Endometrium (tissue), 2 donors: ENCODE measurements around the gene GAPVD1.
"Not testable (repeated sequence)": the region's sequence is repeated elsewhere in the genome, so short reads cannot be mapped to it uniquely, and the experiment has no call there.

ENCODE experiments used
- FAIRE-seq: peaks from 2 replicates; lab custom pipeline; 2012; peaks lifted over from hg19 to GRCh38; lab: Jason Lieb, UNC
- donor health status: control.
- donor health status: control.

The GAPVD1 gene

GRCh38 chr9:125255781-125256391, 5.7 kb upstream of the GAPVD1 start:
- FAIRE-seq: no peak

GRCh38 chr9:125258160-125258785, 3.4 kb upstream of the GAPVD1 start:
- no peak for FAIRE-seq

GRCh38 chr9:125258832-125259534, 2.6 kb upstream of the GAPVD1 start:
- FAIRE-seq: no peak

- FAIRE-seq: no peak
Measured at GRCh38 chr9:125260561-125260960, 1.1 kb upstream of the GAPVD1 start.

- FAIRE-seq: no peak
Measured at GRCh38 chr9:125262294-125262991, 817 bp downstream of the GAPVD1 start.

- FAIRE-seq: not testable (repeated sequence)
Measured at GRCh38 chr9:125264068-125264467, 2.4 kb downstream of the GAPVD1 start.

GRCh38 chr9:125268394-125269013, 6.9 kb downstream of the GAPVD1 start:
- FAIRE-seq: no peak

GRCh38 chr9:125269014-125269397, 7.4 kb downstream of the GAPVD1 start:
- FAIRE-seq: no peak

DNA sequence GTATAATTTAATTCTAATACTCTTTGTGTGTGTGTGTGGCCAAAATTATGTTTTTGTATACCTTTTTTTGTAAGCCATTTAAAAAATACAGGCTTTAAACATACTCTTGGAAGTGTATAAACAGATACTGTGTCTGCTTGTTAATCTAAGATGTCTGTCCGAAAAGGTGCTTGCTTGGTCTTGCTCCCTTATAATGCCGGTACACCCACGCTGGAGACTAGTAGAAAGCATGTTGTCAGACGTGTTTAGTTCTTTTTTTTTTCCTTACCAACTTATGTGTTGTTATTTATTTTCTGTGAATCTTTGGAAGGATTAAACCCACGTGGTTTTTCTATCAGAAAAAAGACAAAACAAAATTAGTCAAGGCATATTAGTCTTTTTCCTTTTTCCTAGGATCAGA, 9.5 kb downstream of the GAPVD1 start:
- no peak for FAIRE-seq

DNA sequence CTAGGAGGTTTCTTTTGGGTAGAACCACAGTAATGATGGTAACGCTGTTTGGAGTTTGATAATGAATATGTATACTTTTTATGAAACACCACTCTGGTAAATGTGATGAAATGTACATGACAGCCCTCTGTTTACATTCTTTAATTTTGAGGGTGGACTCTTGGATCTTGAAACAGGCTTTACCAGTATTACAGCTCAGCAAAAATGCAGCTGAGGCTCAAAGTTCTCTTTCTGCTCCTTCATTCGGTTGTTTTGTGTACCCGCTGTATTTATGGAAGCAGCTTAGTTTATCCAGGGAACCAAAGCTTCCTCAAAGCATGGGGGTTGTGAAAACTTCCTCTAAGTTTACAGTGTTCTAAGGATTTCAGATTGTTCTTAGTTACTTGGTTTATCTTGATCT, 11.1 kb downstream of the GAPVD1 start:
- FAIRE-seq: no peak

DNA sequence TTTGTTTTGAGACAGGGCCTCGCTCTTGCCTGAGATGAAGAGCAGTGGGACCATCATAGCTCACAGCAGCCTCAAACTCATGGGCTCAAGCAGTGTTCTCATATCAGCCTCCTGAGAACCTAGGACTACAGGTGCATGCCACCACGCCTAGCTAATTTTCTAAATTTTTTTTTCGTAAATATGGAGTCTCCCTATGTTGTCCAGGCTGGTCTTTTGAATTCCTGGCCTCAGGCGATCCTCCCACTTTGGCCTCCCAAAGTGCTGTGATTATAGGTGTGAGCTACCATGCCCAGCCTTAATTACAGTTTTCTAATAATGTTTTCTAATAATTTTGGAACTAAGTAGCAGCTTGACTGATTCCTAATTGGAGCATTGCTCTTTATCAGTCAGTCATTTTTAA, 15.1 kb downstream of the GAPVD1 start:
- no peak for FAIRE-seq

DNA sequence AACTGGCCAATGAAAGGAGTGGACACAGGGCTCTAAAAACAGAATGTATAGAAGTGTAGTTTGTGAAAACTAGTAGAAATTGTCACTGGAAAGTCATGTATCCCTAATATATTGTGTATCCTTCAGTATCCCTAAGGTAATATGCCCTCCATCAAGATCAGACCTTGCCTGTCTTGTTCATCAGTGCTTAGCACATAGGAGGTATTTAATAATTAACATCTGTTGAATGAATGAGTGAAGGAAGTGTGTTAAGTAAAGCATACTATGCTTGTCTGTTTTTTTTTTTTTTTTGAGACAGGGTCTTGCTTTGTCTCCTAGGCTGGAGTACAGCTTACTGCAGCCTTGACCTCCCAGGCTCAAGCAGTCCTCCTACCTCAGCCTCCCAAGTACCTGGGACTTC, 15.8 kb downstream of the GAPVD1 start:
- FAIRE-seq: no peak

GRCh38 chr9:125280945-125281344, 19.3 kb downstream of the GAPVD1 start:
- FAIRE-seq: no peak

- no peak for FAIRE-seq
Measured at GRCh38 chr9:125284855-125285254, 23.2 kb downstream of the GAPVD1 start.

DNA sequence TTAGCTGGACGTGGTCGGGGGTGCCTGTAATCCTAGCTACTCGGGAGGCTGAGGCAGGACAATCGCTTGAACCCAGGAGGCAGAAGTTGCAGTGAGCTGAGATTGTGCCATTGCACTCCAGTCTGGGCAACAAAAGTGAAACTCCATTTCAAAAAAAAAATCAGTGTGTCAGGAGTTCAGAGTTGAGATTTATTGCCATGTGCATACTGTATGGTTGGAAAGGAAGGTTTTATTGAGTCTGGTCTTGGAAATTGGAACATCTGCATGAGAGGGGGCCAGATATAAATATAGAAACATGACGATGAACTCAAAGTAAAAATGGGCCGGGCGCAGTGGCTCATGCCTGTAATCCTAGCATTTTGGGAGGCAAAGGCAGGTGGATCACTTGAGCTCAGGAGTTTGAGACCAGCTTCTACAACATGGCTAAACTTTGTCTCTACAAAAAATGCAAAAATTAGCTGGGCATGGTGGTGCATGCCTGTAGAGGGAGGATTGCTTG, 25.4 kb downstream of the GAPVD1 start:
- FAIRE-seq: not testable (repeated sequence)

DNA sequence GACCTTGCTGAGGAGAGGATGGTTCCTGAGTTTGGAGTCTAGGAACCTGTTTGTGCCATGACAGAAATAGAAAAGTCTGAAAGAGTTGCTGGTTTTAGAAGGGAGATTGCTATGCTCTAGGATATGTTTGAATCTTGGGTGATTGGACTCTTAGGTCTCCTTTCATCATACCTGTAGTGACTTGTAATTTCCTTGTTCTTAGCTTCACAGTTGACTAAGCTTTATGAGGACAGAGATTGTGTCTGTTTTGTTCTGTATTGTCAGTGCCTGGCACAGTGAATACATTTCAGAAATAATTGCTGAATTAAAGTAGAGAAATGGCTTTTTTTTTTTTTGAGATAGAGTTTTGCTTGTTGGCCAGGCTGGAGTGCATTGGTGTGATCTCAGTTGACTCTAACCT, 31.5 kb downstream of the GAPVD1 start:
- FAIRE-seq: no peak

DNA sequence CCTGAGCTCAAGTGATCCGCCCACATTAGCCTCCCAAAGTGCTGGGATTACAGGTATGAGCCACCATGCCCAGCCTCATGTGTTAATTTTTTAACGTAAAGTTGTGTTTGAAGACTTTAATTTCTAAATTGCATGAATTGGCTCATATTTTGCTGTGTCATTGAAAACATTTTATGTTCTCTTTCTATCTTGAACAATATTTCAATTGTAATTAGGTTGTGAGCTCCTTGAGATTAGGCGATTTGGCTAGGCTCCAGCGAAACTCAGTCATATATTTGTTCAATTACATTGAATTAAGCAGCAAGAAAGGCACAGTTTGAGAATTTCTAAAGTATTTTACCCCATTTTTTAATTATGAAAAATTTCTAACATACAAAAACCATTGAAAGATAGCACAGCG, 34.0 kb downstream of the GAPVD1 start:
- FAIRE-seq: no peak

- no peak for FAIRE-seq
Measured at GRCh38 chr9:125296843-125297372, 35.3 kb downstream of the GAPVD1 start.

DNA sequence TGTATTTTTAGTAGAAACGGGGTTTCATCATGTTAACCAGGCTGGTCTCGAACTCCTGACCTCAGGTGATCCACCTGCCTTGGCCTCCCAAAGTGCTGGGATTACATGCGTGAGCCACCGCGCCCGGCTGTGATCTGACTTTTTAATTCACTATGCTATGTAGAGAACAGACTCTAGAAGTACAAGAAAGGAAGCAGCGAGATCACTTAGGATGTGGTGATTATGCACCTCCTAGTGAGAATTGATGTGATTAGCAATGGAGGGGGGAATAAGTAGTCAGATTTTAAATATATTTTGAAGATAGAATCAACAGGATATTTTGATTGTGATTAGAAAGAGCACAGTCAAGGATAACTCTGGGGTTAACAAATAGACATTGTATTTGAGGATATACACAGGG, 36.3 kb downstream of the GAPVD1 start:
- FAIRE-seq: no peak

GRCh38 chr9:125302241-125302640, 40.6 kb downstream of the GAPVD1 start:
- no peak for FAIRE-seq

- no peak for FAIRE-seq
Measured at GRCh38 chr9:125304273-125304672, 42.6 kb downstream of the GAPVD1 start.

GRCh38 chr9:125312411-125312810, 50.8 kb downstream of the GAPVD1 start:
- no peak for FAIRE-seq
